ENCODE measurements around the gene TMPRSS11E.

Gene TMPRSS11E

GRCh38 chr4:68416591-68416990, 30.7 kb upstream of the TMPRSS11E start:
- no peak overlapping the region for H3K27ac ChIP-seq (ENCODE audit: low read depth, low read length)
- H3K9ac ChIP-seq (ENCODE audit: low read depth, low read length): no peak overlapping the region
- 91% methylated on average over 3 of the region's 3 CpGs for WGBS
- H3K27me3 ChIP-seq (ENCODE audit: insufficient read depth, low read length): no peaks in the 10 kb centered on the region
- H3K4me1 ChIP-seq (ENCODE audit: insufficient read depth, low read length): peaks cover 13% of the 10 kb centered on the region
- H3K4me3 ChIP-seq (ENCODE audit: low read length): no peak overlapping the region
- H3K9me3 ChIP-seq (ENCODE audit: insufficient read depth, low read depth, low read length): peaks cover 37% of the 10 kb centered on the region
- H3K36me3 ChIP-seq (ENCODE audit: insufficient read depth, low read length): peaks cover 15% of the 10 kb centered on the region

- Histone ChIP-seq H3K9me3 (ENCODE audit: insufficient read depth, low read depth, low read length) (peaks cover 14% of the 10 kb centered on the region), H3K4me1 (ENCODE audit: insufficient read depth, low read length) (peaks cover 7% of the 10 kb centered on the region; the same call in 1 of the 2 replicates), H3K36me3 (ENCODE audit: insufficient read depth, low read length) (no peaks in the 10 kb centered on the region; the same call in 1 of the 2 replicates), H3K9ac (ENCODE audit: low read depth, low read length) (no peak overlapping the region), H3K27ac (ENCODE audit: low read depth, low read length) (no peak overlapping the region), H3K27me3 (ENCODE audit: insufficient read depth, low read length) (no peaks in the 10 kb centered on the region), H3K4me3 (ENCODE audit: low read length) (no peak overlapping the region)
- over 99% methylated on average over 3 of the region's 3 CpGs for WGBS
These were observed 20.7 kb upstream of the TMPRSS11E start for GRCh38 chr4:68426516-68426915.

DNA sequence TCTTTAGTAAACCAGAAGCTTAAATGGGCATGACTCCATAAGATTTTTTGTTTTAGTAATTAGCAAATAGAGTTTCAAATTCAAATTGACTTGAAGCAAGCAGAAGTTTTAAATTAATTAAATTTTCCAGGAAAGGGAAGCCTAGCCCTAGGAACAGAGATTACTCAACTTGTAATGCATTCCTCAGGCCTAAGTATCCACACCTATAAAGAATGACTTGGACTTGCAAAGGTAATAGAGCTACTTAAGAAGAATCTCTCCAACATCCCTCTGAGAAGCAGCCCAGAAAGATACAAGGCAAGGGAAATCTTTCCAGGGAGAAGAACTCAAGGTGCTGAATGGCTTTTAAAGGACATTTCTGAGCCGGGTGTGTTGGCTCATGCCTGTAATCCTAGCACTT, 16.9 kb upstream of the TMPRSS11E start:
- WGBS: 84% methylated on average over 1 of the region's 1 CpG
- H3K4me3 ChIP-seq (ENCODE audit: low read length): no peak overlapping the region
- H3K9ac ChIP-seq (ENCODE audit: low read depth, low read length): no peak overlapping the region
- H3K9me3 ChIP-seq (ENCODE audit: insufficient read depth, low read depth, low read length): peaks cover 7% of the 10 kb centered on the region
- peaks cover 16% of the 10 kb centered on the region; the same call in 1 of the 2 replicates for H3K4me1 ChIP-seq (ENCODE audit: insufficient read depth, low read length)
- H3K27me3 ChIP-seq (ENCODE audit: insufficient read depth, low read length): no peaks in the 10 kb centered on the region
- no peaks in the 10 kb centered on the region for H3K36me3 ChIP-seq (ENCODE audit: insufficient read depth, low read length)
- H3K27ac ChIP-seq (ENCODE audit: low read depth, low read length): no peak overlapping the region

DNA sequence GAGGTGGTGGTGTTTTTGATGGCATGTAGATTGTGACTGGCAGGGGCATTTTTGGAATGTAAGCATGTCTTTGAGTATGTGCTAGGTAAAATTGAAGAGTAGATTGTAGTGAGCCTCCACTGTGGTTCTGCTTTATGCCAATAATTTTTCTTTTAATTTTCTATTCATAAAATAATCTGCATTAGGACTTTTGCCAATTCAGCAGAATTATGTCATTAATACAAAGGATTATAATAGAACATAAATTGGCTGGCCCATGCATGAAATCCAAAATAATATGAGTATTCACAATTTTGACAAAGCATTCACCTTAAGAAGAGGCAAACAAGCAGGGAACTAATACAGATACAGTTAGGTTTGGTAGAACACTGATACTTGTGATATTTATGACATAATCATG, 14.9 kb upstream of the TMPRSS11E start:
- Histone ChIP-seq H3K36me3 (ENCODE audit: insufficient read depth, low read length) (no peaks in the 10 kb centered on the region), H3K9ac (ENCODE audit: low read depth, low read length) (no peak overlapping the region), H3K4me1 (ENCODE audit: insufficient read depth, low read length) (peaks cover 16% of the 10 kb centered on the region; the same call in 1 of the 2 replicates), H3K27me3 (ENCODE audit: insufficient read depth, low read length) (no peaks in the 10 kb centered on the region), H3K27ac (ENCODE audit: low read depth, low read length) (no peak overlapping the region), H3K9me3 (ENCODE audit: insufficient read depth, low read depth, low read length) (no peaks in the 10 kb centered on the region), H3K4me3 (ENCODE audit: low read length) (no peak overlapping the region)

DNA sequence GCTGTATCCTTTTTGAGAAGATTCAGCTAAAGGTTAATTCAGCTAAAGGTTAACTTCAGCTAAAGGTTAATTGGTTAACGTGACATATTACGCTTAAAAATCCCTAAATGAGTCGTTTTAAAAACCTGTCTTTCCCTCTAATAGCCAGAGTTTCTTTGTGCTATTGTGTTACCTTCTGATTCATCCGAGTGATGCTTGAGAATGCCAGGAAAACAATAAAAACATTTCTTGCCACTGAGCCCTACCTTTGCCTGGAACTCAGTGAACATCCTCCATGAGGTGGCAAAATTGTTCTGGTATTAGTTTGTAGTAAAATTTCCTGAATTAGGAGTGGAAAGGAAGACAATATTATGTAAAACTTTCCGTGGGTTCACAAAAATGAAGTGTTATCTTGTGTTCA, 13.7 kb upstream of the TMPRSS11E start:
- WGBS: 88% methylated on average over 5 of the region's 5 CpGs
- Histone ChIP-seq H3K9me3 (ENCODE audit: insufficient read depth, low read depth, low read length) (no peaks in the 10 kb centered on the region), H3K4me3 (ENCODE audit: low read length) (no peak overlapping the region), H3K9ac (ENCODE audit: low read depth, low read length) (no peak overlapping the region), H3K36me3 (ENCODE audit: insufficient read depth, low read length) (no peaks in the 10 kb centered on the region), H3K27me3 (ENCODE audit: insufficient read depth, low read length) (no peaks in the 10 kb centered on the region), H3K4me1 (ENCODE audit: insufficient read depth, low read length) (peaks cover 16% of the 10 kb centered on the region; the same call in 1 of the 2 replicates), H3K27ac (ENCODE audit: low read depth, low read length) (no peak overlapping the region)

GRCh38 chr4:68434277-68434676, 13.0 kb upstream of the TMPRSS11E start:
- no CpG with 5 or more reads among the region's 1 CpG for WGBS

DNA sequence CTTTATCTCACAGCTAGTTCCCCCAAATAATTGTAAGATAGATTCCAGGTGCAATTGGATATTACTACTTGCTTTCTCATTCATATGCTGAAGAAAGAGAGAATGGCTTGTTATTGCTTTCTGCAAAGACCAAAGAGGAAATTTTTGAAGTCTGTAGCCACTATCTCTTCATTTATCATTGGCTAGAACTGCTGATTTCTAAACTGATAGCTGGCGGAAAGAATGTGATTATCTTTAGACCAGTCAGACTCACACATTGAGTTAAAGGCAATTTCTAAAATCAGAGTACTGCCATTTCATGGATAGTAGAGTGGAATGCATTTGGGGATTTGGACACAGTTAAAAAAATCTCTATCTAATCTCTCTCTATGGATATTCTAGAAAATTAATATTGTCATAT, 12.4 kb upstream of the TMPRSS11E start:
- Histone ChIP-seq H3K27ac (ENCODE audit: low read depth, low read length) (no peak overlapping the region), H3K9ac (ENCODE audit: low read depth, low read length) (no peak overlapping the region), H3K36me3 (ENCODE audit: insufficient read depth, low read length) (no peaks in the 10 kb centered on the region), H3K4me1 (ENCODE audit: insufficient read depth, low read length) (peaks cover 15% of the 10 kb centered on the region; the same call in 1 of the 2 replicates), H3K9me3 (ENCODE audit: insufficient read depth, low read depth, low read length) (no peaks in the 10 kb centered on the region), H3K27me3 (ENCODE audit: insufficient read depth, low read length) (no peaks in the 10 kb centered on the region), H3K4me3 (ENCODE audit: low read length) (no peak overlapping the region)
- 100% methylated on average over 1 of the region's 1 CpG for WGBS

More at GRCh38 chr4:68434277-68434676, 13.0 kb upstream of the TMPRSS11E start:
- Histone ChIP-seq H3K9me3 (ENCODE audit: insufficient read depth, low read depth, low read length) (no peaks in the 10 kb centered on the region), H3K4me1 (ENCODE audit: insufficient read depth, low read length) (peaks cover 16% of the 10 kb centered on the region; the same call in 1 of the 2 replicates), H3K4me3 (ENCODE audit: low read length) (no peak overlapping the region), H3K36me3 (ENCODE audit: insufficient read depth, low read length) (no peaks in the 10 kb centered on the region), H3K27me3 (ENCODE audit: insufficient read depth, low read length) (no peaks in the 10 kb centered on the region), H3K9ac (ENCODE audit: low read depth, low read length) (no peak overlapping the region), H3K27ac (ENCODE audit: low read depth, low read length) (no peak overlapping the region)

- H3K36me3 ChIP-seq (ENCODE audit: insufficient read depth, low read length): no peaks in the 10 kb centered on the region
- no peaks in the 10 kb centered on the region for H3K27me3 ChIP-seq (ENCODE audit: insufficient read depth, low read length)
- H3K9me3 ChIP-seq (ENCODE audit: insufficient read depth, low read depth, low read length): no peaks in the 10 kb centered on the region
- no peak overlapping the region for H3K4me3 ChIP-seq (ENCODE audit: low read length)
- no peak overlapping the region for H3K9ac ChIP-seq (ENCODE audit: low read depth, low read length)
- peaks cover 46% of the 10 kb centered on the region for H3K4me1 ChIP-seq (ENCODE audit: insufficient read depth, low read length)
- H3K27ac ChIP-seq (ENCODE audit: low read depth, low read length): no peak overlapping the region
These were observed 2.2 kb upstream of the TMPRSS11E start for GRCh38 chr4:68445111-68445510.

DNA sequence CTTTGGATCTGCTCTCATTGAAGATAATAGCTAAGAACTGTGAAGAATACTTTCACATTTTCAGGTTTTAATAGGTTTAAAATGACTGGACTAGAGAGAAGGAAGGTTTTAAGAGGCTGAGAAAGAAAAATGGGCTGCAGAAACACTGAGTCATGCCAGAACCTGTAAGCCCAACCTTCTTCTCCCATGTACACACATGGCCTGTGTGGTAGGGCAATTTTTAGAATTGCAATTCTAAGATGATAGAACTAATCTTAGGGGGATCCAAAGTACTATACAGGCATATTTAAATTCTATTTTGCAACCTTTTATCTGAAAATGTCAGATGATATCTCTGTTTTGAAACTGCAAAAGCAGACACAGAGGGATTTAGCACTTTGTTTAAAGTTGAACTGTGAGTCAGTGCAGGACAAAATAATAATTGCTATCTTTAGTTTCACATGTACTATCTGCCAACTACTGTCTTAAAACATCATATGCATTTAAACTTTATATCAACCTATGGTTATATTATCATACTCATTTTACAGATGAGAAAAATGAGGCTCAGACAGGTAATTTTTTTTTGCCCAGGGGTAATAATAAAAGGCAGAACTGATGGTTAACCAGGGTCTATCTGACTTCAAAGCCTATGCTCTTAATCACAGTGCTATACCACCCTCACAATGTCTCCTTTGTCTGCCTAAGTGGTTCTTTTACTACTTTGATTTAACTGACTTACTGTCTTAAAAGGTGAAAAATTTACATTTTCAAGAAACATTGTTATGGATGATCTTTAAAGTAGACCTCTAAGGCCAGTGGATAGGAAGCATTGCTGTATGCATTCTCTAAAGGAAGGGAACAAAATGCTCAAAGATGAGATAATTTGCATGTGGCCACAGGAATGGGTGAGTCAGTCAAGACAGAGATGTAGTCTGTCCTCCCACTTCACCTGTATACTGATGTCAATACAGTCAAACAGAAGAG, 4.3 kb downstream of the TMPRSS11E start:
- Histone ChIP-seq H3K27ac (ENCODE audit: low read depth, low read length) (peak overlapping the region; percentile 71), H3K9me3 (ENCODE audit: insufficient read depth, low read depth, low read length) (no peaks in the 10 kb centered on the region)

DNA sequence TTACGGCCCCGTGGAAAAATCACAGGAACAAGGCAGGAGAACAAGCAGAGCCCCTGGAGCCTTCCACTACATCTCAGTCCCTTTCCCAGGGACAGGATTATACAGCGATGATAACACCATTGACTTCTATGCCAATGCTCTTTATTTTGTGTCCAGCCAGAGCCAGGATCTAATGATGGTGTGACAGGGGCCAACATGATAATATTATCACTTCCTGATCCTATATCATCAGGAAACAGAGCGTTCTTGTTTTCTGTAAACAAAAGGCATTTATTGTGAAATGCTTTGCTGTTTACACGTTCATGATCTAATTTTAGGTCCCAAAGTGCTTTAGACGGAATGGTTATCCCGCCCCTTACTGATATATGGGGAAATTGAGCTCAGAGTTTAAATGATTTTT, 12.8 kb downstream of the TMPRSS11E start:
- no peak overlapping the region for H3K27ac ChIP-seq (ENCODE audit: low read depth, low read length)
- H3K27me3 ChIP-seq (ENCODE audit: insufficient read depth, low read length): no peaks in the 10 kb centered on the region
- no peak overlapping the region for H3K4me3 ChIP-seq (ENCODE audit: low read length)
- no peak overlapping the region for H3K9ac ChIP-seq (ENCODE audit: low read depth, low read length)
- peaks cover 3% of the 10 kb centered on the region for H3K4me1 ChIP-seq (ENCODE audit: insufficient read depth, low read length)
- 93% methylated on average over 7 of the region's 7 CpGs for WGBS
- H3K9me3 ChIP-seq (ENCODE audit: insufficient read depth, low read depth, low read length): no peaks in the 10 kb centered on the region
- H3K36me3 ChIP-seq (ENCODE audit: insufficient read depth, low read length): no peaks in the 10 kb centered on the region

More for the DNA sequence above, 4.3 kb downstream of the TMPRSS11E start:
- H3K4me3 ChIP-seq (ENCODE audit: low read length): no peak overlapping the region
- no peaks in the 10 kb centered on the region for H3K36me3 ChIP-seq (ENCODE audit: insufficient read depth, low read length)
- H3K9ac ChIP-seq (ENCODE audit: low read depth, low read length): no peak overlapping the region; the same call in 1 of the 2 replicates
- no peaks in the 10 kb centered on the region; the same call in 1 of the 2 replicates for H3K27me3 ChIP-seq (ENCODE audit: insufficient read depth, low read length)
- peaks cover 84% of the 10 kb centered on the region for H3K4me1 ChIP-seq (ENCODE audit: insufficient read depth, low read length)

DNA sequence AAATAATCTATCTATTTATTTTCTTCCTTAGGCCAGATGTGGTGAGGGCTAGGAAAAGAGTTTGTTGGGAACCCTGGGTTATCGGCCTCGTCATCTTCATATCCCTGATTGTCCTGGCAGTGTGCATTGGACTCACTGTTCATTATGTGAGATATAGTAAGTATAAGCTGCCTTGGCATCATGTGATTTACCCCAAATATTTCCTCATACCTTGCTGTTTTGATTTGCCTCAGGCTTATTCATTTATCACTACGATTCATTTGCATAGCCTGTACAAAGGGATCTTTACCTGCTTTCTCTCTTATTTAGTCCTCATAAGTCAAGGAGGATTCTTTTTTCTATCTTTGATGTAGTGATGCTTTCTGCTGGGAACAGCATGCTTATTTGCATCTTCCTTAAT, 14.5 kb downstream of the TMPRSS11E start:
- Histone ChIP-seq H3K9ac (ENCODE audit: low read depth, low read length) (no peak overlapping the region), H3K27me3 (ENCODE audit: insufficient read depth, low read length) (no peaks in the 10 kb centered on the region), H3K9me3 (ENCODE audit: insufficient read depth, low read depth, low read length) (no peaks in the 10 kb centered on the region), H3K36me3 (ENCODE audit: insufficient read depth, low read length) (no peaks in the 10 kb centered on the region), H3K27ac (ENCODE audit: low read depth, low read length) (no peak overlapping the region), H3K4me1 (ENCODE audit: insufficient read depth, low read length) (no peaks in the 10 kb centered on the region), H3K4me3 (ENCODE audit: low read length) (no peak overlapping the region)
- WGBS: 91% methylated on average over 3 of the region's 3 CpGs
